ENCODE measurements around the gene PPT2.

PPT2 gene, protein sequence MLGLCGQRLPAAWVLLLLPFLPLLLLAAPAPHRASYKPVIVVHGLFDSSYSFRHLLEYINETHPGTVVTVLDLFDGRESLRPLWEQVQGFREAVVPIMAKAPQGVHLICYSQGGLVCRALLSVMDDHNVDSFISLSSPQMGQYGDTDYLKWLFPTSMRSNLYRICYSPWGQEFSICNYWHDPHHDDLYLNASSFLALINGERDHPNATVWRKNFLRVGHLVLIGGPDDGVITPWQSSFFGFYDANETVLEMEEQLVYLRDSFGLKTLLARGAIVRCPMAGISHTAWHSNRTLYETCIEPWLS

DNA sequence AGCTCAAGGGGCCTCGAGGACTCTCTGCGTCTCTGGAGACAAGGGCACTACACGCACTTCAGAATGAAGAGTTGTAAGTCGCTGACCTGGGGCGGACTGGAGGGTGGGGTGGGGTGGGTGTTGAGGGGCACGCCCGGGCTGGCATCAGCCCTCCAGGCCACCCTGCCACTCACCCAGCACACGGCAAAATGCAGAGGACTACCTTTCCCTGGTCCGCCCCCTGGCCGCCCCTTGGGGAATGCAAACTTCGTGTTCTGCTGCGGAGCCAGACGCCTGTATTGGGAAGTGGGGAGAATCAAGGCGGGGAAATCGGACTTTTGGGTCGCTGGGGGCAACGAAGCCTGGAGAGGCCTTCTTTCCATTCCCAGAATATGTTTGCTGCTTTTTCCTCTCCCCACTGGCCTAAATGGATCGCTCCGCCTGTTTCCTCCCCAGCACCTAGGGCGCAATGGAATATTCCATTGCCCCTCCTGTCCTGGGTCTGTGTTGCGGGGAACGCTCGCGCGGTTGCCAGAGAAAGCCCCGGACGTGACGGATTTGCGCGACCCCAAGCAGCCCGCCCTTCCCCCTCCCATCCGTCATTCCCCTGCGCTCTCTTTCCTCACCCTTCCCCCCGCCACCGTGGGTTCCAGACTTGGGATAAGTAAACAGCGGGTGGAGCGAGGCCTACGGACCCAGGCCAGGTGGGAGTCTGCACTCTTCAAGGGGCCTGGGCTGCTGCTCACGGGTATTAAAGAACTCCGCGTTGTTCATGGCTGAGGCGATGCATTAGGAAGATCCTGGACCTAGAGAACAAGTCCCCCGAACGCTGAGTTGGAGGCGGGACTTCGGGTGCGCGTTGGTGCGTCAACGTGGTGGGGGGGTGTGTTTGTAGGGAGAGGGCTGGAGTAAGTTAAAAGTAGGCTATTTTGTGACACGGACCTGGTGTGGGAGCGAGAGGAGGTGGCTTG is at the start of gene PPT2:
TSS of gene PPT2 (plus strand) at position 578 of the 950 bp plus-strand sequence. CDS start 454 bp downstream, outside the sequence.
- FAIRE-seq = no peak

DNA sequence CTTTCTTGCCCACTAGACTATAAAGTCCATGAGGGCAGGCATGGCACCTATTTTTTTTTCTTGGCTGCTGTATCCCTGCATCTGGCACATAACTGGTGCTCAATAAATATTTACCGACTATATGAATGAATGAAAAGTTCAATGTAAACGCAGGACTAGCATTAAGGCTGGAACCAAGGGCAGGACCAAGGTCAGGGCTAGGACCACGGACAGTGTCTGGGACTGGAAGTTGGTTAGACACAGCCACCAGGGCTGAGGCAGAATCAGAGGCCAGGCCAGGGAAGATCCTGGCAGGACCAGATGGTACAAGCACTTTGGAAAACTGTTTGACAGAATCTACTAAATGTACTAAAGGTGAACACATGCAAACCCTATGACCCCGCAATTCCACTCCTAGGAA is 48.5 kb upstream of the PPT2 start:
- FAIRE-seq = no peak

DNA sequence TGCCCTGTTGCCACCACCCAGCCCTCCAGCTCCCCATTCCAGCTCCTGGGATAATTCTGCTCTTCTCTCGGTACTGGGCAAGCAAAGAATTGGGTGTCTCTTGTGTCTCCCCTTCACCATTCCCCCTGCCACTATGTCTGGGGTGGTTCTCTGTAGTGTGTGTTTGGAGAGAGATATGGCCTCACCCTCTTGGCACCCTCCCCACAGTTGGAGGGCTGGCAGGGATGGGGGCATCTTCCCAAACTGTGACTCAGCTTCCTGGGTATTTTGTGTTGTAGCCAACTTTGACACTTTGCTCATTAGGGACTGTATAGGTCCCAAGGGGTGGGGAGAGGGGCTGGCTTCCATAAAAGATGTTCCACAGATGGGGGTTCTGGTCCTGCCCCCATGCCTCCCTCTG is 46.5 kb upstream of the PPT2 start:
- FAIRE-seq = no peak

- no peak for FAIRE-seq
Measured at GRCh38 chr6:32108094-32108627, 45.8 kb upstream of the PPT2 start.

GRCh38 chr6:32108727-32109113 is 45.2 kb upstream of the PPT2 start:
- FAIRE-seq = no peak

GRCh38 chr6:32109114-32109764 is 44.7 kb upstream of the PPT2 start, which contains the start of gene TNXB:
TNXB (minus strand) TSS chr6:32109338; CDS start chr6:32098198, 11,140 bp downstream.
- no peak for FAIRE-seq

GRCh38 chr6:32109765-32110160 is 44.2 kb upstream of the PPT2 start:
- no peak for FAIRE-seq

- FAIRE-seq = no peak
Measured at GRCh38 chr6:32110632-32111031, 43.3 kb upstream of the PPT2 start.

- FAIRE-seq = no peak
Measured at GRCh38 chr6:32111424-32112066, 42.4 kb upstream of the PPT2 start.

DNA sequence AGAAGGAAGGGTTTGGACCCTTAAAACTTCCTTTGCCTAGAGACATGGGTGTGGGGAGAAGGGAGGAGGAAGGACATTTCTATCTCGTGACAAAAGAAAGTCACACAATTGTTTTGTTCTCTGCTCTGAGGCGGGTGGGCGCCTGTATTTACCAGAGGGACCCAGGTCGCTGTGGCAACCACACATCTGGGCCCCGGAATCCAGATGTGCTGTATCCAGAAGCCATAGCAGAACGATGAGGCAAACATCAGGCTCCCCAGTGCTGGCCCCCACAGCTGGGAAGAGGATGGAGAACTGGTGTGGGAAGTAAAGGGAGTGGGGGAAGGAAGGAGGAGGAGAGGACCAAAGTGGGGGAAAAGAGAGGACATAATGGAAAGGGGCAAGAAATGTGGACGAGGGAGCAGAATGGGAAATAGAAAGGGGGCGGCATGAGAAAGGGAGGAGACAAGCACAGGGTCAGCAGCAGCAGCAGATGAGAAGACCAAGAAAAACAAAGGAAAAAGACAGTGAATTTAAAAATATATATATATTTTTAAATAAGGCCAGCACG is 41.4 kb upstream of the PPT2 start:
- FAIRE-seq = no peak

GRCh38 chr6:32113386-32114352 is 40.3 kb upstream of the PPT2 start:
- FAIRE-seq = no peak

GRCh38 chr6:32114796-32115195 is 39.1 kb upstream of the PPT2 start:
- no peak for FAIRE-seq

- FAIRE-seq = no peak
Measured at GRCh38 chr6:32115623-32116022, 38.3 kb upstream of the PPT2 start.

GRCh38 chr6:32116674-32117073 is 37.3 kb upstream of the PPT2 start:
- no peak for FAIRE-seq

DNA sequence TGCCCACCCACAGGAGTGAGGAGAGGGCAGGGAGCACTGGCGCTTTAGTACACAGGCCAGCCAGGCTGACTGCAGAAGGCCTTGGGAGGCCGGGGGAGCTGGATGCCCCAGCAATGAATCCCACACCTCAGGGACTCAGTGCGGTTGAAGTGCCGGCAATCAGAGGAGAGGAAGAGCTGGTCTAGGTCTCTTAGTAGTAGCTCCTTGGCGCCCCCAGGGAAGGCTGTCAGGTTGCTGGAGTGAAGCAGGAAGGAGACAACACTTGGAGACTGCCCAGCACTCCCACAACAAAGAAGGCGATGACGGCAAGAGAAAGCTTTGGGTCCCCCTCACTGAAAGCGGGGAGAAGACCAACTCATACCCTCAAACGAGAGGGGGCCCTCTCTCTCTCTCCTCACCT is 36.5 kb upstream of the PPT2 start:
- FAIRE-seq = no peak

DNA sequence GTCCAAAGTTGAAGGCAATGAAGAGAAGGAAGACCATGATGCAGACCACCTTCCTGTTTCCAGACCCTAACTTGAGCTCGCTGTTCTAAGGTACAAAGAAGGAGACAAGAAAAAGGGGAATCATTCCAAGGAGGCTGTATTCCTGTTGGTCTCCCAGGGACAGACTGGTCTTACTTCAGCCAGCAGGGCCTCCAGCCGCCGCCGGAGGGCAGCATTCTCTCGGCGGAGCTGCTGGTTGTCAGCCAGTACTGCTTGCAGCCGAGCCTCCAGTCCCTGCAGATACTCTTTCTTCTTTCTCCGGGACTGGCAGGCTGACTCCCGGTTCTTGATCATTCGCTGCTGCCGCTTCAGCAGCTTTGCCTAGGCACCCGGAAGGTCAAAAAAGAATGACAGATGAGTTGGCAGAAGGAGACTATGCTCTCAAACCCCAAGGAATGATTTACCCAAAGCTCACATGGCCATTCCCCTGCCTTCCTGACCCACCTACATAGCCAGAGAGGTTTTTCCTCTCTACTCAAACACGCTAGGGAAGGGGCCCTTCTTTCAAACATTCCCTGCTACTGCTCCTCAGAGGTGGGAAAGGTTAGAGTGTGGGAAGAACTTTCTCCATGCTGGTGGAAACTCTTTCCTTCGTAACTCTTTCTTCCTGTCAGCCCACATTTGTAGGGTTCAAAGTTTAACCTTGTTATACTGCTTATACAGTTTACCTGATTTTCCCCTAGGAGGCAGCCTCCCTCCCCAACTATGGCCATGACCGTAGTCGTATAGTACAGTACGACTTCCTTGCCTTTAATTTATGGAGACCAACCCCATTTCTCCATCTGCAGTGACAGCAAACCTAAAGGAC is 34.9 kb upstream of the PPT2 start:
- peak; percentile 25 for FAIRE-seq

- no peak for FAIRE-seq
Measured at GRCh38 chr6:32120573-32121059, 33.3 kb upstream of the PPT2 start.

DNA sequence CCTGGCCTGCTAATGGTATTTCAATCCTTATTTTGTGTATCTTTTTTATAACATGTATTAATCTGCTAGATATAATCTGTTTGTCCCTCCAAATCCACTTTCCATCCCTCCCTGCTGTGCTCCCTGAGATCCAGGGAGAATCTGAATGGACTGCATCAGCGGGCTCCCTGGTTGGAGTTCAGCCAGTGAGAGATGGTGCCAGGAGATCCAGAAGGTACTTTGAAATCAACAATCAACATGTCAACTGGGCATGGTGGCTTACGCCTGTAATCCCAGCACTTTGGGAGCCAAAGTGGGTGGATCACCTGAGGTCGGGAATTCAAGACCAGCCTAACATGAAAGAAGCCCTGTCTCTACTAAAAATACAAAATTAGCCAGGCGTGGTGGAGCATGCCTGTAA is 30.3 kb upstream of the PPT2 start:
- FAIRE-seq = no peak

GRCh38 chr6:32126880-32127279 is 27.1 kb upstream of the PPT2 start:
- FAIRE-seq = no peak

GRCh38 chr6:32127409-32127716 is 26.6 kb upstream of the PPT2 start:
- FAIRE-seq = no peak

Measured in TTC549 (cell line).